Upper lobe of left lung (tissue), 6 donors: ENCODE results near the gene PKNOX2. TPM values are rescaled to one million over a fixed set of nuclear protein-coding genes. Genes with fewer than 3 reads are reported as not detected.

Experiments
- ATAC-seq, 2 donors: fragments of 200-7000 bp; cut with Tn5 transposase; one replicate each; pipeline ENCODE4 v1.9.1; 2022; ENCODE audit warnings: mild to moderate bottlenecking in 2 of 2, moderate library complexity in 2 of 2; ENCODE audit not compliant: low FRiP score in 2 of 2
- DNase-seq, 2 donors: peaks; one replicate each; pipeline ENCODE4 v3.0.0-alpha.2; 2019 to 2020
- H3K27ac ChIP-seq, 4 donors: fragments of 200-600 bp; sonication (generic); one replicate each; pipeline ENCODE4 v1.5.1; 2016 to 2019
- H3K27me3 ChIP-seq, 4 donors: fragments of 200-600 bp; sonication (generic); one replicate each; pipeline ENCODE4 v1.5.1; 2017 to 2019
- H3K36me3 ChIP-seq, 4 donors: fragments of 200-600 bp; sonication (generic); one replicate each; pipeline ENCODE4 v1.5.1; 2016 to 2019
- H3K4me1 ChIP-seq, 4 donors: fragments of 200-600 bp; sonication (generic); one replicate each; pipeline ENCODE4 v1.5.1; 2018 to 2019
- H3K4me3 ChIP-seq, 4 donors: fragments of 200-600 bp; sonication (generic); one replicate each; pipeline ENCODE4 v1.5.1; 2017 to 2019; ENCODE audit warnings: mild to moderate bottlenecking in 2 of 4, moderate library complexity in 1 of 4
- H3K9me3 ChIP-seq, 4 donors: fragments of 200-600 bp; sonication (generic); one replicate each; pipeline ENCODE4 v1.5.1; 2018 to 2019
- CTCF ChIP-seq, 6 experiments: fragments of 450-650 bp in 4 of 6; fragments of 200-600 bp in 2 of 6; sonication (generic) in 2 of 6; IDR thresholded peaks; one replicate each; pipeline ENCODE4 v1.5.1; 2016 to 2019; ENCODE audit warnings: antibody characterized with exemption in 6 of 6
- EP300 ChIP-seq, 4 donors: sonication (generic); formaldehyde crosslinking; IDR thresholded peaks; one replicate each; pipeline ENCODE4 v1.5.1; 2017; ENCODE audit warnings: antibody characterized with exemption in 4 of 4, control low read depth in 2 of 4
- POLR2A ChIP-seq, 4 donors: fragments of 450-650 bp; IDR thresholded peaks; one replicate each; pipeline ENCODE4 v1.5.1; 2016 to 2017; ENCODE audit warnings: antibody characterized with exemption in 4 of 4, mild to moderate bottlenecking in 2 of 4
- POLR2AphosphoS5 ChIP-seq, 2 donors: sonication (generic); formaldehyde crosslinking; IDR thresholded peaks; one replicate each; pipeline ENCODE4 v1.5.1; 2017; ENCODE audit warnings: antibody characterized with exemption in 2 of 2
- WGBS, 2 donors: methylation state at CpG; one replicate each; pipeline ENCODE4 v1.1.5; 2017 to 2018; 5-methylcytosine and 5-hydroxymethylcytosine counted together
- total RNA-seq, 6 donors: library from RNA; depleted of rRNA in 4 of 6; stranded (reverse); fragments of >200 nt in 4 of 6; gene quantifications; one replicate each; pipeline versions ENCODE4 v1.1.0 to v1.2.1, GENCODE V29; 2016 to 2021
- donor health status: DM: no; HTN: no; CAD: no; lungs with moderate emphysema.
- donor health status: DM: no; HTN: yes; CAD: no; lungs with severe emphysema.

Gene PKNOX2
- total RNA-seq, 6 donors from 2014 or later, result 2.9 to 15.5 (median 8.4) TPM

GRCh38 chr11:125250318-125251213, 86.0 kb downstream of the PKNOX2 start:
- H3K36me3 ChIP-seq, result no peaks in the 10 kb centered on the region
- peak in 1 of 2 donors; percentile 39 for DNase-seq
- TF ChIP-seq CTCF (IDR thresholded peaks at IDR 0.05), result no peak
- TF ChIP-seq POLR2A (IDR thresholded peaks at IDR 0.05), result no peak
- no peak for TF ChIP-seq POLR2AphosphoS5 (IDR thresholded peaks at IDR 0.05)
- no peak for TF ChIP-seq EP300 (IDR thresholded peaks at IDR 0.05)

DNA sequence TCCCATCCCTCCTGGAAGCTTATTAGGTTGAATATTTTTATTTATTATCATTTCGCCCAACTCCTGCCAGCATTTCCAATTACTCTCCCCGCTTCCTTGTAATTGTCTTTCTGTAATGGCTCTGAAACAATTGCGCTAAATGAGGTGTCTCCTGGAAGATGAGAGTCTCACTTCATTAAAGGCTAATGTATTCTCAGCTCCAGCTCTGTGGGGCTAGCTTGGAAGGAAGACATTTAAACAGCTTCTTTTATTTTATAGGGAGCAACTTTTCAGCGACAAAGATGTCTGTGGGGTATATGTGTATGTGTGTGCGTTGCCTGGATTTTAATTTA, 86.6 kb downstream of the PKNOX2 start:
- Histone ChIP-seq H3K9me3 (no peaks in the 10 kb centered on the region), H3K27ac (peak overlapping the region in 1 of 4 donors; percentile 17), H3K36me3 (no peaks in the 10 kb centered on the region), H3K27me3 (no peaks in the 10 kb centered on the region), H3K4me1 (peaks cover 0 to 11% (median 4%) of the 10 kb centered on the region in 4 donors), H3K4me3 (no peak overlapping the region)
- no peak for DNase-seq
- 79 to 87% methylated on average over 5 of the region's 5 CpGs for whole genome bisulfite sequencing, 2 donors
- TF ChIP-seq EP300 (IDR thresholded peaks at IDR 0.05) (no peak), POLR2A (IDR thresholded peaks at IDR 0.05) (no peak), POLR2AphosphoS5 (IDR thresholded peaks at IDR 0.05) (no peak), CTCF (IDR thresholded peaks at IDR 0.05) (no peak)
- ATAC-seq, result no peak

More at GRCh38 chr11:125250318-125251213, 86.0 kb downstream of the PKNOX2 start:
- H3K4me3 ChIP-seq, result no peak overlapping the region
- H3K9me3 ChIP-seq, result no peaks in the 10 kb centered on the region
- peaks cover 0 to 11% (median 4%) of the 10 kb centered on the region in 4 donors for H3K4me1 ChIP-seq
- ATAC-seq, result no peak
- H3K27ac ChIP-seq, result peak overlapping the region; percentile 17 to 54 (median 26)
- WGBS, 2 donors, result 69 to 70% methylated on average over 16 to 17 of the region's 17 CpGs
- H3K27me3 ChIP-seq, result no peaks in the 10 kb centered on the region

GRCh38 chr11:125251956-125252355, 87.4 kb downstream of the PKNOX2 start:
- ATAC-seq (no peak), DNase-seq (peak in 1 of 2 donors; percentile 32)
- Histone ChIP-seq H3K27ac (peak overlapping the region in 1 of 4 donors; percentile 7), H3K27me3 (no peaks in the 10 kb centered on the region), H3K36me3 (no peaks in the 10 kb centered on the region), H3K4me1 (peaks cover 0 to 11% (median 4%) of the 10 kb centered on the region in 4 donors), H3K9me3 (no peaks in the 10 kb centered on the region), H3K4me3 (no peak overlapping the region)
- whole genome bisulfite sequencing, 2 donors, result 59 to 81% methylated on average over 7 of the region's 7 CpGs
- TF ChIP-seq POLR2AphosphoS5 (IDR thresholded peaks at IDR 0.05) (no peak), EP300 (IDR thresholded peaks at IDR 0.05) (no peak), CTCF (IDR thresholded peaks at IDR 0.05) (no peak), POLR2A (IDR thresholded peaks at IDR 0.05) (no peak)

DNA sequence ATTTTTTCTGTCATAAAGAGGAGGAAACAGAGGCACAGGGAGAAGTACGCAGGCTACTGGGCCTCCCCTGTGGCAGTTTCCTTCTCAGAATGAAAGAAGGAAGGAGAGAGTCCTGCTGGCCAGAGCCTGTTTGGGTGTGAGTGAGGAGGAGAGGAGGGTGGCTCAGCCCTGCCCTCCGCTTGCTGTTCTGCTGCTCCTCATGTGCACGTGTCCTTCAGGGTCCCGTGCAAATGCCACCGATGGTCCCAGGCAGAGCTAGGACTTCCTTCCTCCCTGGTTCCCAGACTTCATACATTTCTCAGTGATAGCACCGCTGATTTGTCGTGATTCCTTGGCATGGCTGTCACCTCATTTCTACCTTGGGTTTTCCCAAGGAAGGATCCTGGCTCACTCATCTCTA, 88.7 kb downstream of the PKNOX2 start:
- WGBS, 2 donors, result 57 to 65% methylated on average over 7 of the region's 7 CpGs
- Histone ChIP-seq H3K27me3 (no peaks in the 10 kb centered on the region), H3K4me1 (peaks cover 0 to 11% (median 4%) of the 10 kb centered on the region in 4 donors)

More for the DNA sequence above, 88.7 kb downstream of the PKNOX2 start:
- ATAC-seq (no peak), DNase-seq (no peak)
- Histone ChIP-seq H3K9me3 (no peaks in the 10 kb centered on the region), H3K4me3 (no peak overlapping the region), H3K27ac (peak overlapping the region in 2 of 4 donors; percentile 14 to 24), H3K36me3 (no peaks in the 10 kb centered on the region)
- TF ChIP-seq CTCF (IDR thresholded peaks at IDR 0.05), result no peak
- TF ChIP-seq POLR2AphosphoS5 (IDR thresholded peaks at IDR 0.05), result no peak
- no peak for TF ChIP-seq EP300 (IDR thresholded peaks at IDR 0.05)
- TF ChIP-seq POLR2A (IDR thresholded peaks at IDR 0.05), result no peak
